ENCODE measurements around the gene GLYATL1B. TPM values are rescaled to one million over a fixed set of nuclear protein-coding genes. Genes with fewer than 3 reads are reported as not detected.
A peak's percentile ranks its signal among the peaks of the same experiment; 100 is the strongest.
"Not testable (repeated sequence)": the region's sequence is repeated elsewhere in the genome, so short reads cannot be mapped to it uniquely, and the experiment has no call there.

The GLYATL1B gene
- total RNA-seq, 4 donors from 2014 or later = not detected

GRCh38 chr11:59106363-59107336, 20.5 kb downstream of the GLYATL1B start, which contains the start of gene FAM111B:
Gene FAM111B, plus strand, starts transcription at chr11:59107237. Its CDS starts 2,389 bp downstream, at chr11:59109626.
- peak; percentile 89 to 96 for DNase-seq (ENCODE audit: low spot score in 2 of 2)

GRCh38 chr11:59107721-59108120, 21.6 kb downstream of the GLYATL1B start:
- H3K4me3 ChIP-seq (ENCODE audit: low read depth, poor library complexity, severe bottlenecking); intact Hi-C loops (cut with DNase I; ENCODE audit: low total_unique reads); DNase-seq (ENCODE audit: low spot score in 2 of 2): not testable (repeated sequence)
- WGBS, 2 donors = 23 to 25% methylated on average over 10 of the region's 10 CpGs

More at GRCh38 chr11:59106363-59107336, 20.5 kb downstream of the GLYATL1B start, which contains the start of gene FAM111B:
- intact Hi-C loops (cut with DNase I; ENCODE audit: low total_unique reads) = no loop called here
- TF ChIP-seq POLR2A (IDR thresholded peaks at IDR 0.05) = no peak
- no peak for TF ChIP-seq CTCF (IDR thresholded peaks at IDR 0.05)
- 0 to 1% methylated on average over 40 to 42 of the region's 64 CpGs for WGBS, 2 donors
- peak within 1 kb of the TSS; percentile 30 for H3K4me3 ChIP-seq (ENCODE audit: low read depth, poor library complexity, severe bottlenecking)

GRCh38 chr11:59112494-59112893, 26.4 kb downstream of the GLYATL1B start:
- intact Hi-C loops (cut with DNase I; ENCODE audit: low total_unique reads) = no loop called here
- 74 to 75% methylated on average over 2 of the region's 2 CpGs for WGBS, 2 donors

DNA sequence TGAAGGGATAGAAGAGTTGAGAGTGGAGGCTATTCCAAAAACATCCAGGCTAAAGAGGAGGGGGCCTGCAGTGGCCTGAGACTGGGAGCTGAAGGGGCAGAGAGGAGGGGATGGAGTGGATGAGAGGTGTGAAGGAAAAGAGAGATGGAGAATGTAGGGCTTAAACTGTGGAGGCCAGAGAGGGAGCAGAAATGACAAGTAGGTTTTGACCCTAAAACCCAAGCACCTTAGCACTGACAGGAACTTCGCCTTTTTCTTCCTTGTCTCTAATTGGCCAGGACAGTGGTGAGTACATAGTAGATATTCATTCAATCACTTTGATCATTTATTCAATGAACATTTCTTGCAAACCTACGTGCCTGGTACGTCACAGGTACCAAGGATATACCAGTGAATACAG, 28.2 kb downstream of the GLYATL1B start:
- 93 to 100% methylated on average over 3 of the region's 3 CpGs for WGBS, 2 donors
- TF ChIP-seq POLR2A (IDR thresholded peaks at IDR 0.05) = no peak
- no peak for TF ChIP-seq CTCF (IDR thresholded peaks at IDR 0.05)
- no peak for DNase-seq (ENCODE audit: low spot score in 2 of 2)
- H3K4me3 ChIP-seq (ENCODE audit: low read depth, poor library complexity, severe bottlenecking) = no peak overlapping the region
- intact Hi-C loops (cut with DNase I; ENCODE audit: low total_unique reads) = no loop called here

More at GRCh38 chr11:59112494-59112893, 26.4 kb downstream of the GLYATL1B start:
- DNase-seq (ENCODE audit: low spot score in 2 of 2) = no peak
- no peak overlapping the region for H3K4me3 ChIP-seq (ENCODE audit: low read depth, poor library complexity, severe bottlenecking)
- no peak for TF ChIP-seq POLR2A (IDR thresholded peaks at IDR 0.05)
- TF ChIP-seq CTCF (IDR thresholded peaks at IDR 0.05) = no peak

DNA sequence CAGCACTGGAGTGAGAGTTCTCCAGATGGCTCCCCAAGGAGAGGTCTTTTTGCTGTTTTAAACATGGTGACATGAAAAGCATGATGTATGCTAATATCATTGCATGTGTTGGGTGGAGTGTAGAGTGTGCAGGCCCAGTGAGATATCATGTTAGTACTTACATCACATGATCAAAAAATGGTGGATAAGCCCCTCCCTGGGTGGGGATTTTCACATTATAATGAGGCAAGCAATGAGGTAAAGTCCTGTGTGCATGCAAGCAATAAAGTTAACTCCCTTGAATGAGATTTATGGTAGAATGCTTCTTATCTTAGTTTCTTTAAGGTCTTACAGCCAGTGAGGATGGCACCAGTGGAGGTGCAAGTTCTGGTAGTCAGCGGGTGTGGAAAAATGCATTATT, 29.4 kb downstream of the GLYATL1B start:
- intact Hi-C loops (cut with DNase I; ENCODE audit: low total_unique reads) = no loop called here
- H3K4me3 ChIP-seq (ENCODE audit: low read depth, poor library complexity, severe bottlenecking) = no peak overlapping the region
- TF ChIP-seq CTCF (IDR thresholded peaks at IDR 0.05) (no peak), POLR2A (IDR thresholded peaks at IDR 0.05) (no peak)
- WGBS, 2 donors = 90 to 100% methylated on average over 1 of the region's 1 CpG
- DNase-seq (ENCODE audit: low spot score in 2 of 2) = no peak

DNA sequence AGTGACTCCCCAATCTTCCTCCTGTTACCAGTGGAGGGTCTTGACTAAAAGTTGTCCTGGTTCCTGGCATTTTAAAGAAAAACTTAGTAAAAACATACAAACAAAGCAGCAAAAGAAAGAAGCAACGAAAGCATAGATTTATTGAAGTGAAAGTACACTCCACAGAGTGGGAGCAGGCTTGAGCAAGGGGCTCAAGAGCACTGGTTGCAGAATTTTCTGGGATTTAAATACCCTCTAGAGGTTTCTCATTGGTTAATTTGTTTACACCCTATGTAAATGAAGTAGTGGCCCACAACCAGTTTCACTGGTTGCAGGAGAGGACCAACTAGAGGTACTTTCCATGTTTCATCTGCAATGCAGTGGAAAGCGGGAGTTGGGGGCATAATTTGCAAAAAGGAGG, 31.7 kb downstream of the GLYATL1B start:
- DNase-seq (ENCODE audit: low spot score in 2 of 2) = no peak
- intact Hi-C loops (cut with DNase I; ENCODE audit: low total_unique reads) = no loop called here
- TF ChIP-seq CTCF (IDR thresholded peaks at IDR 0.05) (no peak), POLR2A (IDR thresholded peaks at IDR 0.05) (no peak)

More for the DNA sequence above, 31.7 kb downstream of the GLYATL1B start:
- no peak overlapping the region for H3K4me3 ChIP-seq (ENCODE audit: low read depth, poor library complexity, severe bottlenecking)
- WGBS, 2 donors = 98 to 100% methylated on average over 2 of the region's 2 CpGs
